SK-N-SH treated with all-trans-retinoic acid at 6 μM for 48 hours (cell line): ENCODE measurements around the gene BIRC7.

Experiments used
- ATAC-seq: fragments of 200-7000 bp; cut with Tn5 transposase; 3 replicates; pipeline ENCODE4 v1.9.1; 2020; ENCODE audit warnings: mild to moderate bottlenecking, moderate library complexity
- ARNTL ChIP-seq: fragments of 450-650 bp; formaldehyde crosslinking; IDR thresholded peaks from 2 replicates; pipeline ENCODE4 v1.5.0; 2020; ENCODE audit warnings: low read depth, mild to moderate bottlenecking, moderate library complexity, borderline replicate concordance
- BACH2 ChIP-seq: fragments of 250-450 bp; sonication (Bioruptor Pico); IDR thresholded peaks from 2 replicates; pipeline ENCODE4 v1.9.0; 2021; ENCODE audit warnings: mild to moderate bottlenecking, borderline replicate concordance
- CREB5 ChIP-seq: fragments of 250-450 bp; sonication (Bioruptor Pico); IDR thresholded peaks from 2 replicates; pipeline ENCODE4 v1.5.1; 2020; ENCODE audit warnings: low read depth, mild to moderate bottlenecking, moderate library complexity
- CSDC2 ChIP-seq: fragments of 250-450 bp; sonication (Bioruptor Pico); IDR thresholded peaks from 2 replicates; pipeline ENCODE4 v1.5.0; 2020; ENCODE audit warnings: mild to moderate bottlenecking, moderate library complexity
- CSRNP3 ChIP-seq: fragments of 250-450 bp; sonication (Bioruptor Pico); IDR thresholded peaks from 2 replicates; pipeline ENCODE4 v1.5.1; 2021; ENCODE audit warnings: mild to moderate bottlenecking, moderate library complexity
- ESRRG ChIP-seq: fragments of 250-450 bp; sonication (Bioruptor Pico); IDR thresholded peaks from 2 replicates; pipeline ENCODE4 v1.6.1; 2021; ENCODE audit warnings: mild to moderate bottlenecking
- GLIS3 ChIP-seq: fragments of 250-450 bp; sonication (Bioruptor Pico); IDR thresholded peaks from 2 replicates; pipeline ENCODE4 v1.5.0; 2020; ENCODE audit warnings: mild to moderate bottlenecking, moderate library complexity
- ISL1 ChIP-seq: fragments of 250-450 bp; sonication (Bioruptor Pico); IDR thresholded peaks from 2 replicates; pipeline ENCODE4 v2.1.2; 2022; ENCODE audit warnings: mild to moderate bottlenecking, moderate library complexity
- OSR1 ChIP-seq: fragments of 250-450 bp; sonication (Bioruptor Pico); IDR thresholded peaks from 2 replicates; pipeline ENCODE4 v1.8.0; 2022; ENCODE audit warnings: moderate library complexity, mild to moderate bottlenecking, inconsistent platforms
- PATZ1 ChIP-seq: fragments of 250-450 bp; sonication (Bioruptor Pico); IDR thresholded peaks from 2 replicates; pipeline ENCODE4 v1.8.0; 2020; ENCODE audit warnings: mild to moderate bottlenecking, moderate library complexity, borderline replicate concordance
- POU6F1 ChIP-seq: fragments of 250-450 bp; sonication (Bioruptor Pico); IDR thresholded peaks from 2 replicates; pipeline ENCODE4 v1.8.0; 2021; ENCODE audit warnings: low read depth, mild to moderate bottlenecking, moderate library complexity, borderline replicate concordance
- PPARA ChIP-seq: fragments of 250-450 bp; sonication (Bioruptor Pico); IDR thresholded peaks from 2 replicates; pipeline ENCODE4 v1.5.0; 2020; ENCODE audit warnings: mild to moderate bottlenecking, borderline replicate concordance
- RARB ChIP-seq: fragments of 250-450 bp; sonication (Bioruptor Pico); IDR thresholded peaks from 2 replicates; pipeline ENCODE4 v1.8.0; 2021; ENCODE audit warnings: mild to moderate bottlenecking, moderate library complexity
- SNAI2 ChIP-seq: fragments of 250-450 bp; sonication (Bioruptor Pico); IDR thresholded peaks from 2 replicates; pipeline ENCODE4 v1.5.0; 2020; ENCODE audit warnings: mild to moderate bottlenecking, moderate library complexity
- TCF4 ChIP-seq: fragments of 250-450 bp; sonication (Bioruptor Pico); IDR thresholded peaks from 2 replicates; pipeline ENCODE4 v1.8.0; 2021; ENCODE audit warnings: mild to moderate bottlenecking, moderate library complexity, borderline replicate concordance
- TOX ChIP-seq: fragments of 250-450 bp; sonication (Bioruptor Pico); IDR thresholded peaks from 2 replicates; pipeline ENCODE4 v1.8.0; 2021; ENCODE audit warnings: mild to moderate bottlenecking, moderate library complexity, borderline replicate concordance
- ZC3H10 ChIP-seq: fragments of 250-450 bp; sonication (Bioruptor Pico); IDR thresholded peaks from 2 replicates; pipeline ENCODE4 v1.5.1; 2021; ENCODE audit warnings: mild to moderate bottlenecking, moderate library complexity
- ZFP3 ChIP-seq: fragments of 250-450 bp; sonication (Bioruptor Pico); IDR thresholded peaks from 2 replicates; pipeline ENCODE4 v1.5.0; 2020; ENCODE audit warnings: mild to moderate bottlenecking, moderate library complexity
- ZFP30 ChIP-seq: fragments of 450-650 bp; formaldehyde crosslinking; IDR thresholded peaks from 2 replicates; pipeline ENCODE4 v1.5.0; 2022; ENCODE audit warnings: mild to moderate bottlenecking, moderate library complexity
- ZNF565 ChIP-seq: fragments of 450-650 bp; formaldehyde crosslinking; conservative IDR thresholded peaks from 2 replicates; pipeline ENCODE4 v1.5.0; 2020; ENCODE audit warnings: low read depth, mild to moderate bottlenecking, moderate library complexity
- ZNF70 ChIP-seq: fragments of 450-650 bp; formaldehyde crosslinking; IDR thresholded peaks from 2 replicates; pipeline ENCODE4 v1.5.0; 2020; ENCODE audit warnings: mild to moderate bottlenecking, moderate library complexity
- ZNF8 ChIP-seq: fragments of 450-650 bp; formaldehyde crosslinking; IDR thresholded peaks from 2 replicates; pipeline ENCODE4 v1.5.0; 2020; ENCODE audit warnings: mild to moderate bottlenecking, moderate library complexity

The BIRC7 gene

GRCh38 chr20:63223121-63223825 is 12.4 kb upstream of the BIRC7 start:
- TF ChIP-seq ZNF8 (no peak), ZFP30 (CRISPR knock-in tag) (no peak), ARNTL (CRISPR knock-in tag) (no peak), ESRRG (CRISPR knock-in tag) (no peak), ZNF70 (CRISPR knock-in tag) (no peak), TCF4 (no peak), RARB (no peak), GLIS3 (CRISPR knock-in tag) (no peak)
- TF ChIP-seq, all 23 proteins: peak for 0
- ATAC-seq = peak; percentile 66

DNA sequence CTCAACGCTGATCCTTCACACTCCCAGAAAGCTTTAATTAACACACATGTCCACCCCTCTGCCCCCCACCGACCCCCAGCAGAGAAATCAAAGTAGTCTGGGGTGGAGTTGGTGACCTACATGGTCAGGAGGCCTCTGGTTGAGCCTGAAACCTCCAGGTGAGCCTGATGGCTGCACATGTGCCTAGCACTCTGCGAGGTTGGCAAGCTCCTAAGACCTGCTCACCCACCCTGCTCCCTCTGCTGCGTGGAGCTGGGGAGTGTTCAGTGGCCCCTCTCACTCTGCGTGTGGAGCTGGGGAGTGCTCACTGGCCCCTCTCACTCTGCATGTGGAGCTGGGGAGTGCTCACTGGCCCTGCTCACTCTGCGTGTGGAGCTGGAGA is 11.9 kb upstream of the BIRC7 start:
- ATAC-seq = no peak

DNA sequence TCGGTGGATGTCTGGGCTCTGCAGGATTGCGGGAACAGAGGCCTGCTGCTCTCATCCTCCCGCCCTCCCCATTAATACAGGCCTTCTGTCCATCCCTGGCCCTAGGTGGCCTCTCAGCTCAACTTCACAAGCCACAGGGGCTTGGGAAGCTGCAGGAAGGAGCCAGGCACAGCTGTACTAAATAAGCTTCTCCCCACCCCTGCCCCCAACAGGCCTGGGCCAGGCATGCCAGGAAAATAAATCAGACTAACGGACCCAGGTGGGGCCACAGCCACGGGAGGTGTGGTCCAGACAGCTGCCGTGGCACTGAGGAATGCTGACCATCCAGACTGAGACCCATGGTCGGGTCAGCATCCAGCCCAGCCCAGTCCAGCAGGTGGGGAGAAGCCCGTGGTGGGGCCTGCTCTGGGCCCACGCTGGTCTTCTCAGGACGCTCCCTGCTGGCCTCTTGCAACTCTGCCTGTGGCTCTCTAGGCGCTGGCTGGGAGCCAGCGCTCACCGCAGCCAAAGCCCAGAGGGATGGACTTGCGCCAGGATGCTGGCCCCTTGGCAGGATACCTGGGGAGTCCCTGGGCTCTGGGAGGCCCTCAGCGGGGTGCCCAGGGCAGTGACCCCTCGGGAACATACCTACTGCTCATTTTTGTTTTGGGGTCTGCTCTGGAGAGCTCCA is 11.2 kb upstream of the BIRC7 start:
- ATAC-seq = peak; percentile 83
- TF ChIP-seq SNAI2 (CRISPR knock-in tag) (no peak), CSRNP3 (CRISPR knock-in tag) (no peak), TOX (CRISPR knock-in tag) (no peak), TCF4 (no peak), CSDC2 (CRISPR knock-in tag) (no peak), ZNF565 (CRISPR knock-in tag) (no peak), GLIS3 (CRISPR knock-in tag) (no peak), ZNF70 (CRISPR knock-in tag) (no peak), ESRRG (CRISPR knock-in tag) (no peak), ISL1 (CRISPR knock-in tag) (no peak), OSR1 (no peak), PPARA (CRISPR knock-in tag) (no peak), ZNF8 (no peak), CREB5 (no peak), ZFP30 (CRISPR knock-in tag) (no peak), POU6F1 (CRISPR knock-in tag) (no peak), PATZ1 (CRISPR knock-in tag) (no peak), ZFP3 (CRISPR knock-in tag) (no peak), ZC3H10 (no peak), BACH2 (CRISPR knock-in tag) (no peak)

More for the DNA sequence above, 11.9 kb upstream of the BIRC7 start:
- TF ChIP-seq GLIS3 (CRISPR knock-in tag) (no peak), CSRNP3 (CRISPR knock-in tag) (no peak), CREB5 (no peak)
